KBM-7 (cell line): ENCODE data around the gene MRPL33.

Source experiments
- DNase-seq: peaks from one replicate; pipeline ENCODE4 v3.0.0-alpha.2; 2015
- in situ Hi-C: fragments of 300-500 bp; cut with MboI; formaldehyde crosslinking; loops from 2 replicates; pipeline ENCODE4 v1.14.3; 2020; ENCODE audit warnings: low sequenced_read_pairs, low pct_unique_long_range_greater_than_20kb, mixed read lengths

The MRPL33 gene

DNA sequence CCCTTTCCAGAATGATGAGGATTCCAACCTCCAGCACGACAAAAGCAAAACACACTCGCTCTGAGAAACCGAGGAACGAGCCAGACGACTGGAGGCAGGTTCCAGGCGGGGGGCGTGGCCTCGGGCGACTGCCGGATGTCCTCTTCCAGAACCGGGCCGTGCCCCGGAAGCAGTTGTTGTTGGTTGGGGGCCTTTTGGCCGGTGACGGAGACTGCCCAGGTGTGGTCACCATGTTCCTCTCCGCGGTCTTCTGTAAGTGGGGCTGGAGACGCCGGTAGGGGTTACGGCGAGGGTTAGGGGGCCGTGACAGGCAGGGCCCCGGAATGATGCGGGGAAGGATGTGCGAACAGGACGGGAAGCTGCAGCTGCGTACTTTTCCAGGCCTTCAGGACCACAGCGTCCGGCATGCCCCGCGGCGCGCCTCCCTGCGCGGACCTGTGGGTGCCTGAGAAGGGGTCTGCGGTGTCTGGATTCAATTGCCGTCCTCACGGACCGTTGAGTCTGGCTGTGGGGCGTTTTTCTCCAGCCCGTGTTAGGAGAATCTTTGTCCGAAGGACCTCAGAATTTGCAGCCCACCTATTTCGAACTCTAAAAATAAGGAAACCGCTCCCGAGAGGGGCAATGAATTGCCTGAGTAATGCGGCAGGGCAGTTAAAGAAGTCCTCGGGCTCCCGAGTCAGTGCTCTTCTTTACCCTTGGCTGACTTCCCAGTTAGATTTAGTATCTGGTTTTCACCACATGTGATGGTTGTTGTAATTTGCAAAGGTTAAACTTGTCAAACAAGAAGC, at the start of gene MRPL33:
Gene MRPL33, plus strand, starts transcription at position 172 of the 788 bp plus-strand sequence. Its CDS starts 59 bp downstream, at position 231.
- peak; percentile 93 for DNase-seq

DNA sequence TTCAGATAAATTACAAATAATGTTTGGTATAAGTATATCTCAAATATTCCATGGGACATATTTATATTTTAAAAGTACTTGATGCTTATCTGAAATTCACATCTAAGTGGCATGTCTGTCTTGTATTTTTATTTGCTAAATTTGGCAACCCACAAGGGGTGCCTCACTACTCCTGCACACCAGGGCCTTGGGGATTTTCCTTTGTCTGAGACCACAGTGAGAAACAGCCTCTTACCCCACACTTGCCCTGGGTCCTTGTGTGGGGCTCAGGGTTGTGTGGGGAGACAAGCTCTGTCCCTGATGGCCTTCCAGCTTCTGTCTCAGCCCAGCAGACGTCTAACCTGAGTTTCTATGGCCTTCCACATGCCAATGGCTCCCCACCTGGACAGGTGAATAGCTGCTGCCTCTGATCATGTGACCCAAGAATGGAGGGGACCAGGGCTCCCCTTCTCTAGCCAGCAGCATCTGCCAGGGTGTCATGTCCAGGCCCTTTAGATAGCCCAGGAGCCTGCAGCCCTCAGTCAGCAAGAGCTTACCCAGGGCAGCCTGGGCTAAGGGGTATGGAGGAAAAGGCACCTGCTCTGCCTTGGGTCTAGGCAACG, 49.5 kb upstream of the MRPL33 start:
- no peak for DNase-seq
- in situ Hi-C loops, result no loop called here

More for the DNA sequence above, at the start of gene MRPL33:
- in situ Hi-C loops, result no loop called here

DNA sequence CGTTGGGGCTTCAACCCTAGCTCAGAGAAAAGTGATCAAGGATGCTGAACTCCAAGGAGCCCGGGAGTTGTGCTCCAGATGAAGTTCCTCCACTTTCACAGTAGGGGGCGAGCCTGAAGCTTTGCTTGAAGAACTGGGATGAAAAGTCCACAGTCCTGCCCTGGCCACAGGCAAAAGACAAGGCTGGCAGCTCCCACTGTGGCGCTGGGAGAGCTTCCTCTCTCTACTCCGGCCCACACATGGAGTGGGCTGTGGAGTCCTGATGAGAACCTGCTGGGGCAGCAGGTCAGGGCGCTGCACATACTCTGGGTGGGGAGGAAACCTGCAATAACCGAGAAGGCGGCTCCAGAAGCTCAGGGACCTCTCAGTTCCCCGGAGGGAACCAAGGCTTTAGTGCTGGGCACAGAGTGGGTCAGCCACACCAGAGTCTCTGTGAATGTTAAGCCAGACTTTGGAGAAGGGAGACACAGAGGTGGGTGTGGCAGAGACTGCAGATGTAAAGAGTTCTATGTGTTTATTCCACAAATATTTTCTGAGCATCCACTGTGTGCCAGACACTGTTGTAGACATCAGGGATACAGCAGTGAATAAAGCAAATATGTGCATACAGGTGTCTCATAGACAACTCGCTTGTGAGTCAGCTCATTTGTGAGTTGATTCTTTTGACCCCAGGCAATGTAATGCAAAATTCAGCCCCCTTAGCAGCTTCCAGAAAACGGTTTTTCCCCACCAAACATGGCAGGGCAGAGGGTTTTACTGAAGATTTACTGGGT, 48.0 kb upstream of the MRPL33 start:
- in situ Hi-C loops, result no loop called here
- peak; percentile 52 for DNase-seq

DNA sequence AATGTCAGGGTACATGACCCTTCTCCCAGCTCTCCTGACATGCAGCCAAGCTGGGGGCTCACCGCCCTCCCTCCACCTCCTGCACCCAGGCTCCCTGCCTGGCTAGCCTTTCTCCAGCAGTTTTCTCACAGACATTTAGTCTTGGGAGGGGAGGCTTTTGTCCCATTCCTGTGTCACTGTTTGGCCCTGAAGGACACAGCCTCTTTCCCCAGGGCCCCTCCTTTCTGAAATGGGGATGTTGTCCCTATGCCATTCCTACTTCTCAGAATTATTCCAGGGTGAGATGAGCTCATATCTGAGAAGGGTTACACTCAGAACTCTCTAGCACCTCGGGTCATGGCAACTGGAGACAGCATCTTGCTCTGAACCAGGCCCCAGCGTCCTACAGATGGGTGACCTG, 47.3 kb upstream of the MRPL33 start:
- in situ Hi-C loops, result no loop called here
- no peak for DNase-seq

DNA sequence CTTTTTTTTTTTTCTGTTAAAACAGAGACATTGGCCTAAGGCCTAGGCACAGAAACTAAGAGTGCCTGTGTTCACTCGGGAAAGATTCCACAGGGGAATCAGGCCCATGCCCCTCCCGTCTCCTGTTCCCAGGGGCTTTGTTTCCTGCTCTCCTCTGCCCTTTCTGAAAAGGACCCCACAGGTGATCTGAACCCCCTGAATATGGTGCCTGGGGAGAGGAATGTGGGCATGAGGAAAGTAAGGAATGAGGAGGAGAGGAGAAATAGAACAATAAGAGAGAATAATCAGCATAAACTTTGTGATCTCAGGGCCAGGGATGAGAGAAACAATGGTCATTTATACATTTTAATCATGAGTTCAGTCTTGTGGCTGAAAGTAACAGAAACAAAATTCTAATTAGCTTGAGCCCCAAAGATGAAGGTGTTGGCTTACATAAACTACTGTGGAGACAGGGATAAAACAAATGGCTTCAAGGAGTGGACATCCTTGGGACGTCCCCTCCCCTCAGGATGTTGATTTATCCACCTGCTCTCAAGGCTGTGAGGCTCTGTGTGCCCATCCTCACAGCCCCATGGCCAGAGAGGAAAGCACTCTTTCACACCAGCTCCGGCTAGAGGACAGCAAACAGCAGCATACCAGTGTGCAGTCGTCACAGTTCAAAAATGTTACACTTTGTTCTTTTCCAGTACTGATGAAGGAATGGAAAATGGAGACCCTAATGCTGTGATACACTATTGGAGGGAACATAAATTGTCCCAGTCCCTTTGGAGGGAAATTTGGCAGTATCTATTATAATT, 46.4 kb upstream of the MRPL33 start:
- no peak for DNase-seq

DNA sequence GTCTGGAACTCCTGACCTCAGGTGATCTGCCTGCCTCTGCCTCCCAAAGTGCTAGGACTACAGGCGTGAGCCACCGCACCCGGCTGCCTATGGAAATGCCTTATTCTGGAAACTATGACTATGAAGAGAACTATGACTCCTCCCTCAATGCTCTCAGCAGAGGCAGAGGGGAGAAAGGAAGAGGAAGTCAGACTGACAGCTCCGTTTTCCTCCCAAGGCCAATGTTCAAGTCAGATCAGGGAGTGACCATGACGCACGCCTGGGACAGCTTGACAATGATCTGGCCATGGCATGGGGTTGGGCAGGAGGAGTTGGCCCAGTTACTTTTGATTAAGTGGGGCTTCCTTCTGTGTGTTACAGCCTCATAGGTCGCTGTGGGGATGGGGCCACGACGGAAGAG, 44.3 kb upstream of the MRPL33 start:
- DNase-seq, result peak; percentile 31
- in situ Hi-C loops, result loop anchor here (25.0 kb wide), 1 partner anchor 710 kb away; no protein-coding TSS in a partner anchor

More for the DNA sequence above, 46.4 kb upstream of the MRPL33 start:
- in situ Hi-C loops, result loop anchor here (25.0 kb wide), 1 partner anchor 712 kb away; no protein-coding TSS in a partner anchor

- in situ Hi-C loops, result loop anchor here (25.0 kb wide), 1 partner anchor 709 kb away; no protein-coding TSS in a partner anchor
- no peak for DNase-seq
Observed at GRCh38 chr2:27728081-27728858, 43.2 kb upstream of the MRPL33 start.

DNA sequence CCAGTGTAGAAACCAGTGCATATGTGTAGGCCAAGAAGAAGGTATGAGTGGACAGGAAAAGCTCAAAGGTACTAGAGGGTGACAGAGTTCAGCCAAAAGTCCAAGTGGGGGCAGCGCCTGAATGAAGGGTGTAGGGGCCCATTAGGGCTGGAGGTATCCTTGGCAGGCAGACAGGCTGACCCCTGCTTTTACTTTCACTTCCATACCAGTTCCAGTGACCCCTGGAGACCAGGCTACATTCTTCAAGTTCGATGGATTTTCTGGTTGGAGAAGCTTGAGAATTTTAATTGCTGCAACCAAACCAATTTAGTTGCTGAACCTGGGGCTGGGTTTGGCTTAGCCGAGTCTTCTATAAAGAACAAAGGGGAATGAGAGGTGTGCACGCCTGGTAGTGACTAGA, 42.3 kb upstream of the MRPL33 start:
- DNase-seq, result no peak
- in situ Hi-C loops, result loop anchor here (25.0 kb wide), 1 partner anchor 708 kb away; no protein-coding TSS in a partner anchor

DNA sequence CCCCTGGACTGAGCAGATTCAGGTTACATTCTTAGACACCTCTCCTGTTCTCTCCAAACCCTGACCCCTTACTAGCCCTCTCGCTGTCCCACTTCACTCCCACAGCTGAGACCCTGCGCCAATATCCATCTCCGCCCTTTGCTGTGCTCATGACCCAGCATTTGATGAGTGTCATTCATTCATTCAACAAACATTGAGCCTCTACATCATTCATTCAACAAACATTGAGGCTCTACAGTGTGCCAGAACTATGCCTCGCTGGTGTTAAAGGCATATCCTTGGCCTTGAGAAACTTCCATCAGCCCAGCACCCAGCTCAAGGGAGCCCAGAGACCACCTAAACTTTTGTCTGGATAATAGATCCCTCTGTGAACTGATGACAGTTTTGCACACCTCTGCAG, 41.9 kb upstream of the MRPL33 start:
- no peak for DNase-seq
- in situ Hi-C loops, result loop anchor here (25.0 kb wide), 1 partner anchor 708 kb away; no protein-coding TSS in a partner anchor

DNA sequence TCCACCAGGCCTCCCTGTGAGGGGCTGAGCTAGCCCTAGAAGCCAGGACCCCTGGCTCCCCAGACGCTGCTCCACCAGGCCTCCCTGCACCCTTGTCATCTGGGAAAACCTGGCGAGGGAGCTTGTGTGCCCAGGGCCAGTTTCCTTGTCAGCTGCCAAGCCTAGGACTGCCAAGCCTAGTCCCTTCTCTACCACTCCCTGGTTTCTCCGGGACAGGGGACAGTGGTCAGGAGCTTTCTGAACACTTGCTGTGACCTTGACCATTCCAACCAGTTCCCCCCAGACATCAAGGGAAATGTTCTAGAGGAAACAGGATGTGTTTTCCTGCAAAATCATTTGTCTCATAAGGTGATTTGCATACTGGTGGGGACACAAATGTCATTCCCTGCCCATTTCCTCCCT, 41.3 kb upstream of the MRPL33 start:
- in situ Hi-C loops, result loop anchor here (25.0 kb wide), 1 partner anchor 707 kb away; no protein-coding TSS in a partner anchor
- no peak for DNase-seq

GRCh38 chr2:27730980-27731691, 40.4 kb upstream of the MRPL33 start:
- no peak for DNase-seq
- in situ Hi-C loops, result loop anchor here (25.0 kb wide), 1 partner anchor 706 kb away; no protein-coding TSS in a partner anchor

- DNase-seq, result no peak
- in situ Hi-C loops, result loop anchor here (25.0 kb wide), 1 partner anchor 703 kb away; no protein-coding TSS in a partner anchor
Observed at GRCh38 chr2:27734305-27734704, 37.2 kb upstream of the MRPL33 start.

GRCh38 chr2:27735263-27735904, 36.1 kb upstream of the MRPL33 start:
- in situ Hi-C loops, result loop anchor here (25.0 kb wide), 1 partner anchor 702 kb away; no protein-coding TSS in a partner anchor
- no peak for DNase-seq

GRCh38 chr2:27736031-27736889, 35.3 kb upstream of the MRPL33 start:
- no peak for DNase-seq
- in situ Hi-C loops, result loop anchor here (25.0 kb wide), 1 partner anchor 701 kb away; no protein-coding TSS in a partner anchor

GRCh38 chr2:27736890-27737204, 34.7 kb upstream of the MRPL33 start:
- in situ Hi-C loops, result loop anchor here (25.0 kb wide), 1 partner anchor 700 kb away; no protein-coding TSS in a partner anchor
- no peak for DNase-seq
